ENCODE measurements around the gene PREX1.
A peak's percentile ranks its signal among the peaks of the same experiment; 100 is the strongest.

DNA sequence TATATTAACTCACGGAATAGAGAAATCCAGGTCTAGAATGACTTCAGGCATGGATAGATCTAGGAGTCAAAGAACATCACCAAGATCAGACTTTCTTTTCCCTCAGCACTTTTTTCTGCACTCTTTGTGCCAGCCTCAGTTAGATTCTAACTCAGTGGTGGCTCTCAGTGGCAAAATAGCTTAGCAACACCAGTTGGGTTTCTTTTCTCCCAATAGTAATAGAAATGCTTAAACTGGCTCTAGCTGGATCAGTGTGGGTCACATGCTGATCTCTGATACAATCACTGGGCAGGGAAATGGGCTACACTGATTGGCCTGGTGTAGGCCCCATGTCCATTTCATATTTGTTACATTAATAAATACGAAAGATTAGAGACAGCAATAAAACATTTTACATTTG, 49.5 kb upstream of the PREX1 start:
- TF ChIP-seq, protein P1, sequence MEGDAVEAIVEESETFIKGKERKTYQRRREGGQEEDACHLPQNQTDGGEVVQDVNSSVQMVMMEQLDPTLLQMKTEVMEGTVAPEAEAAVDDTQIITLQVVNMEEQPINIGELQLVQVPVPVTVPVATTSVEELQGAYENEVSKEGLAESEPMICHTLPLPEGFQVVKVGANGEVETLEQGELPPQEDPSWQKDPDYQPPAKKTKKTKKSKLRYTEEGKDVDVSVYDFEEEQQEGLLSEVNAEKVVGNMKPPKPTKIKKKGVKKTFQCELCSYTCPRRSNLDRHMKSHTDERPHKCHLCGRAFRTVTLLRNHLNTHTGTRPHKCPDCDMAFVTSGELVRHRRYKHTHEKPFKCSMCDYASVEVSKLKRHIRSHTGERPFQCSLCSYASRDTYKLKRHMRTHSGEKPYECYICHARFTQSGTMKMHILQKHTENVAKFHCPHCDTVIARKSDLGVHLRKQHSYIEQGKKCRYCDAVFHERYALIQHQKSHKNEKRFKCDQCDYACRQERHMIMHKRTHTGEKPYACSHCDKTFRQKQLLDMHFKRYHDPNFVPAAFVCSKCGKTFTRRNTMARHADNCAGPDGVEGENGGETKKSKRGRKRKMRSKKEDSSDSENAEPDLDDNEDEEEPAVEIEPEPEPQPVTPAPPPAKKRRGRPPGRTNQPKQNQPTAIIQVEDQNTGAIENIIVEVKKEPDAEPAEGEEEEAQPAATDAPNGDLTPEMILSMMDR (IDR thresholded peaks at IDR 0.05 in 8 of 11, conservative IDR thresholded peaks at IDR 0.05 in 3 of 11) = peak in 3 of 11 experiments; percentile 63 to 67 (median 66)
- TF ChIP-seq POLR2A (IDR thresholded peaks at IDR 0.05) (no peak), POLR2AphosphoS5 (IDR thresholded peaks at IDR 0.05) (no peak)

Data from spleen (tissue), 7 donors.